ENCODE measurements around the gene TRAM2. TPM values are rescaled to one million over a fixed set of nuclear protein-coding genes. Genes with fewer than 3 reads are reported as not detected.
A peak's percentile ranks its signal among the peaks of the same experiment; 100 is the strongest.

Gene TRAM2
- total RNA-seq, 1 experiment from 2014 or later: 13.4 TPM

- H3K4me3 Mint-ChIP-seq: no peak overlapping the region
- H3K27me3 Mint-ChIP-seq (ENCODE audit: low read depth): no peaks in the 10 kb centered on the region
- DNase-seq (ENCODE audit: low spot score) (no peak), ATAC-seq (no peak)
- POLR2A ChIA-PET: no interaction called here
- H3K9me3 Mint-ChIP-seq: no peaks in the 10 kb centered on the region
- H3K27ac Mint-ChIP-seq: peak overlapping the region; percentile 17; the same call in 1 of the 2 replicates
- H3K4me1 Mint-ChIP-seq: peaks cover 40% of the 10 kb centered on the region
- no peak for TF ChIP-seq ZNF138 (CRISPR knock-in tag; conservative IDR thresholded peaks at IDR 0.05)
- TF ChIP-seq NR1H2 (CRISPR knock-in tag; IDR thresholded peaks at IDR 0.05): no peak
- no peak for TF ChIP-seq ZNF423 (CRISPR knock-in tag; IDR thresholded peaks at IDR 0.05)
- TF ChIP-seq SMAD3 (CRISPR knock-in tag; IDR thresholded peaks at IDR 0.05; ENCODE audit: borderline replicate concordance): no peak
- CTCF ChIA-PET: interaction anchor here (1.4 kb wide), 1 partner anchor 76 kb away, joined by 4 read pairs; no protein-coding TSS in a partner anchor
- H3K36me3 Mint-ChIP-seq: peaks cover 3% of the 10 kb centered on the region; the same call in 1 of the 2 replicates
Observed at GRCh38 chr6:52522151-52522626, 54.7 kb downstream of the TRAM2 start.

- ChIA-PET POLR2A (no interaction called here), CTCF (no interaction called here)
- Mint-ChIP-seq H3K4me3 (no peak overlapping the region), H3K27ac (peak overlapping the region; percentile 7), H3K36me3 (peaks cover 8% of the 10 kb centered on the region), H3K4me1 (peaks cover 54% of the 10 kb centered on the region), H3K27me3 (ENCODE audit: low read depth) (no peaks in the 10 kb centered on the region), H3K9me3 (no peaks in the 10 kb centered on the region)
- DNase-seq (ENCODE audit: low spot score): no peak
- ATAC-seq: no peak
- no peak for TF ChIP-seq KAT7 (CRISPR knock-in tag; IDR thresholded peaks at IDR 0.05; ENCODE audit: borderline replicate concordance)
- no peak for TF ChIP-seq ZNF121 (CRISPR knock-in tag; IDR thresholded peaks at IDR 0.05)
- no peak for TF ChIP-seq RELA (CRISPR knock-in tag; IDR thresholded peaks at IDR 0.05; ENCODE audit: borderline replicate concordance)
- TF ChIP-seq HMGXB4 (CRISPR knock-in tag; IDR thresholded peaks at IDR 0.05): no peak
- no peak for TF ChIP-seq ZNF281 (CRISPR knock-in tag; IDR thresholded peaks at IDR 0.05)
- TF ChIP-seq ATF3 (CRISPR knock-in tag; conservative IDR thresholded peaks at IDR 0.05): no peak
- no peak for TF ChIP-seq NR2C2 (CRISPR knock-in tag; IDR thresholded peaks at IDR 0.05)
- no peak for TF ChIP-seq PRRX2 (CRISPR knock-in tag; IDR thresholded peaks at IDR 0.05)
- TF ChIP-seq ZBTB21 (CRISPR knock-in tag; IDR thresholded peaks at IDR 0.05; ENCODE audit: borderline replicate concordance): no peak
- TF ChIP-seq CREB1 (CRISPR knock-in tag; IDR thresholded peaks at IDR 0.05): no peak
- TF ChIP-seq JAZF1 (CRISPR knock-in tag; IDR thresholded peaks at IDR 0.05): no peak
- no peak for TF ChIP-seq TEAD4 (CRISPR knock-in tag; IDR thresholded peaks at IDR 0.05)
- no peak for TF ChIP-seq ZNF512 (CRISPR knock-in tag; IDR thresholded peaks at IDR 0.05; ENCODE audit: borderline replicate concordance)
Observed at GRCh38 chr6:52519618-52520017, 57.2 kb downstream of the TRAM2 start.
